ENCODE data around the gene TRIM71.
A peak's percentile ranks its signal among the peaks of the same experiment; 100 is the strongest.

DNA sequence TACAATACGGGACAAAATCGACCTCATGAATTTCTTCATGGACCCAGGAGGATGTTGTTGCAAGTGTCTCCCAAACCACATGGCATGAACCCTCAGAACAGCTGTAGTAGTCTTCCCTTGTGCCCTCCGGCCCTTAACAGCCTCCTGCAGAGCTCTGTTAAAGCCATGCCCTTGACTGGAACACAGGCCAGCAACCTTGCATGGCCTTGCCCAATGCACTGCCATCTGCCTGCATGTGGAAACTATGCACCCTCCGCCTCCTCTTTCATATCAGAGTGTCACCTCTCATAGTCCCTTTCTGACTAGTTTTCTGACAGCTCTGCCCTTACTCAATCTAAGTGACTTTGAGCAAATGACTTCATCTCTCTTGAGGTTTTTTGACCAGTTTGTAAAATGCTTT is 39.4 kb upstream of the TRIM71 start:
- TF ChIP-seq, protein P1, sequence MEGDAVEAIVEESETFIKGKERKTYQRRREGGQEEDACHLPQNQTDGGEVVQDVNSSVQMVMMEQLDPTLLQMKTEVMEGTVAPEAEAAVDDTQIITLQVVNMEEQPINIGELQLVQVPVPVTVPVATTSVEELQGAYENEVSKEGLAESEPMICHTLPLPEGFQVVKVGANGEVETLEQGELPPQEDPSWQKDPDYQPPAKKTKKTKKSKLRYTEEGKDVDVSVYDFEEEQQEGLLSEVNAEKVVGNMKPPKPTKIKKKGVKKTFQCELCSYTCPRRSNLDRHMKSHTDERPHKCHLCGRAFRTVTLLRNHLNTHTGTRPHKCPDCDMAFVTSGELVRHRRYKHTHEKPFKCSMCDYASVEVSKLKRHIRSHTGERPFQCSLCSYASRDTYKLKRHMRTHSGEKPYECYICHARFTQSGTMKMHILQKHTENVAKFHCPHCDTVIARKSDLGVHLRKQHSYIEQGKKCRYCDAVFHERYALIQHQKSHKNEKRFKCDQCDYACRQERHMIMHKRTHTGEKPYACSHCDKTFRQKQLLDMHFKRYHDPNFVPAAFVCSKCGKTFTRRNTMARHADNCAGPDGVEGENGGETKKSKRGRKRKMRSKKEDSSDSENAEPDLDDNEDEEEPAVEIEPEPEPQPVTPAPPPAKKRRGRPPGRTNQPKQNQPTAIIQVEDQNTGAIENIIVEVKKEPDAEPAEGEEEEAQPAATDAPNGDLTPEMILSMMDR (conservative IDR thresholded peaks at IDR 0.05; ENCODE audit: low read length), result peak; percentile 37
- no peak for TF ChIP-seq EZH2phosphoT487 (IDR thresholded peaks at IDR 0.05; ENCODE audit: borderline replicate concordance)
